ENCODE measurements around the gene TRAPPC5.
"Not testable (repeated sequence)": the region's sequence is repeated elsewhere in the genome, so short reads cannot be mapped to it uniquely, and the experiment has no call there.

TRAPPC5 gene

DNA sequence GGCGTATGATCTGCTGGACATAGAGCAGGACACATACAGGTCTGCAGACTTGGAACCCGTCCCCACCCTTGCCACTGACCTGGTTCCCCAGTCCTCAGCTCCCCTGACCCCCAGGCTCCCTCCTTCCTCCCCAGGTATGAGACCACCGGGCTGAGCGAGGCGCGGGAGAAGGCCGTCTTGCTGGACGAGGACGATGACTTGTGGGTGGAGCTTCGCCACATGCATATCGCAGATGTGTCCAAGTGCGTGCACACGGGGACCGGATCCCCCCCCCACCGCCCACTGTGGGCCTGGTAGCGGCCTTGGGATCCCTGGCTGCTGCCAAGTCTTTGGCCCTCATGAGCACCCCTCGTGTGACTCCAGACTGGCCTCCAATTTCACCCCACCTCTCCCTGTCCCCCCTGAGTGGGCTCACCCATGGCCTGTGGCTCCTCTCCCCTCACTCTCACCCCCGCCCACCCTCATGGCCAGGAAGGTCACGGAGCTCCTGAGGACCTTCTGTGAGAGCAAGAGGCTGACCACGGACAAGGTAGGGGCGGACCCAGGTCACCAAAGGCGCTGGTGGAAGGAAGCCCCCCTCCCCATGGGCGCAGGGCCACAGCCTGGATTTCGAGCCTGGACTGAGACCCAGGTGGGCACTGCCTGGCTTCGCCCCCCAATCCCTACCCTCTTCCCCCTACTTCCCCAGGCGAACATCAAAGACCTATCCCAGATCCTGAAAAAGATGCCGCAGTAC, 38.2 kb upstream of the TRAPPC5 start:
- peaks cover 5% of the 10 kb centered on the region for H3K36me3 Mint-ChIP-seq
- peaks cover 18% of the 10 kb centered on the region for H3K4me1 Mint-ChIP-seq (ENCODE audit: low read depth)
- no peak overlapping the region for H3K27ac Mint-ChIP-seq

DNA sequence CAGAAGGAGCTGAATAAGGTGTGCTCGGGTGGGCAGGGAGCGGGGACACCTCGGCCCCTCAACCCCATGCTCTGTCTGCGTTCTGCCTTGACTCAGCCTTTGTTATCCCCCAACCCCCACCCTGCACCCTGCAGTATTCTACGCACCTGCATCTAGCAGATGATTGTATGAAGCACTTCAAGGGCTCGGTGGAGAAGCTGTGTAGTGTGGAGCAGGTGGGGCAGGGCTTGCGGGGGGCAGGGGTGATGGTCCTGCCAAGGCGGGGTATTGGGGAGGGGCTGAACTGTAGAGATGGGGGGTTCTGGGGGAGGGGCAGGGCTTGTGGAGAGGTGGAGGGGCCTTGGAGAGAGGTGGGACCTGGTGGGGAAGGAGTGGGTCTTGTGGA, 37.6 kb upstream of the TRAPPC5 start:
- Mint-ChIP-seq H3K9me3 (ENCODE audit: low read depth) (no peaks in the 10 kb centered on the region), H3K36me3 (peaks cover 5% of the 10 kb centered on the region), H3K27ac (no peak overlapping the region), H3K4me3 (no peak overlapping the region), H3K4me1 (ENCODE audit: low read depth) (peaks cover 15% of the 10 kb centered on the region), H3K27me3 (no peaks in the 10 kb centered on the region)

More for the DNA sequence above, 38.2 kb upstream of the TRAPPC5 start:
- H3K4me3 Mint-ChIP-seq = no peak overlapping the region
- H3K9me3 Mint-ChIP-seq (ENCODE audit: low read depth) = no peaks in the 10 kb centered on the region
- no peaks in the 10 kb centered on the region for H3K27me3 Mint-ChIP-seq

- not testable (repeated sequence) for H3K9me3 Mint-ChIP-seq (ENCODE audit: low read depth); H3K27ac Mint-ChIP-seq; H3K36me3 Mint-ChIP-seq; H3K4me3 Mint-ChIP-seq; H3K27me3 Mint-ChIP-seq
- H3K4me1 Mint-ChIP-seq (ENCODE audit: low read depth) = peaks cover 14% of the 10 kb centered on the region
These were observed 36.7 kb upstream of the TRAPPC5 start for GRCh38 chr19:7643629-7644549.

GRCh38 chr19:7644550-7644877, 36.1 kb upstream of the TRAPPC5 start:
- H3K36me3 Mint-ChIP-seq = peaks cover 5% of the 10 kb centered on the region
- no peak overlapping the region for H3K27ac Mint-ChIP-seq
- H3K9me3 Mint-ChIP-seq (ENCODE audit: low read depth) = no peaks in the 10 kb centered on the region
- H3K4me1 Mint-ChIP-seq (ENCODE audit: low read depth) = peaks cover 10% of the 10 kb centered on the region
- H3K27me3 Mint-ChIP-seq = no peaks in the 10 kb centered on the region
- no peak overlapping the region for H3K4me3 Mint-ChIP-seq

DNA sequence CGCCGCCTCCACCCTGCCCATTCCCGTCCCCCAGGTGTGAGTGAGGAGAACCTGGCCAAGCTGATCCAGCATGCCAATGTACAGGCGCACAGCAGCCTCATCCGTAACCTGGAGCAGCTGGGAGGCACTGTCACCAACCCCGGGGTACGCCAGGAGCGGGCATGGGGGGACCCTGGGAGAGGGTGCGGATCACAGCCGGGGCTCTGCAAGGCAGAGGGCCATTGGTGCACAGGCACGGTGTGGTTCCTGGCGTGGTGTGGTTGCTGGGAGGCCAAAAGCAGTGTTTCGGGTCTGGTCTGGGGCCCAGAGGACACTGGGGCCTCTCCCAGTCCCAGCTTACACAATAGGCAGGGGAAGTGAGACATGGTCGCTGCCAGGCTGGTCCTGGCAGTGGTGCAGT, 35.5 kb upstream of the TRAPPC5 start:
- Mint-ChIP-seq H3K9me3 (ENCODE audit: low read depth) (no peaks in the 10 kb centered on the region), H3K27me3 (no peaks in the 10 kb centered on the region), H3K27ac (no peak overlapping the region), H3K4me1 (ENCODE audit: low read depth) (peaks cover 3% of the 10 kb centered on the region), H3K4me3 (no peak overlapping the region), H3K36me3 (no peaks in the 10 kb centered on the region)

DNA sequence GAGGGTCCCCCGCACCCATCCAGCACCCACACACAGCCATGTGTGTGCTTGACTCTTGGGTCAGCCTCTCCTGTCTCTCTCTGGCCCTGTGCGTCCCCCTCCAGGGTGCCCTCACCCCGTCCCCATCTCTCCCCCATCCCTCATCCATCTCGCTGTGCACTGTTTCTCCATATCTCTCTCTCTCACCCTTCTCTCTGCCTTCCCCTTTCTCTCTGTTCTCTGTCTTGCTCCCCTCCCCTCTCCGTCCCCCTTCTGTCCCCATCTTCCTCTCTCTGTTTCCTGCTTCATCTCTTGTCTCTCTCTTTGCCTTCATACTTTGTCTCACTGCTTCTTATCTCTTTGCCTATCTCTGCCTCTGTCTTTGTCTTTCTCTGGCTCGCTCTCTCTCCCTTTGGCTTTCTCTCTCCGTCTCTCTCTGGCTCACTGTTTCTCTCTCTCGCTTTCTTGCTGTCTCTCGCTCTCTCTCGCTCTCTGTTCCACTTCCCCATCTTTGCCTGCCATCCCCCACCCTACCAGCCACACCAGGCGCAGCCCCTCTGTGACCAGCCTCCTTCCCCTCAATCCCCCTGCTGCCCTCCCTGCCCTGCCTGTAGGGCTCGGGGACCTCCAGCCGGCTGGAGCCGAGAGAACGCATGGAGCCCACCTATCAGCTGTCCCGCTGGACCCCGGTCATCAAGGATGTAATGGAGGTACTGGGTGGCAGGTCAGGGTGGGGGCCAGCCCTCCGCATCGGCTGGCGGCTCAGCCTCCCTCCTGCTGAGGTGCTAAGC, 34.8 kb upstream of the TRAPPC5 start:
- no peaks in the 10 kb centered on the region for H3K27me3 Mint-ChIP-seq
- no peaks in the 10 kb centered on the region for H3K36me3 Mint-ChIP-seq
- no peak overlapping the region for H3K27ac Mint-ChIP-seq
- H3K9me3 Mint-ChIP-seq (ENCODE audit: low read depth) = no peaks in the 10 kb centered on the region
- H3K4me1 Mint-ChIP-seq (ENCODE audit: low read depth) = no peaks in the 10 kb centered on the region
- no peak overlapping the region for H3K4me3 Mint-ChIP-seq

- Mint-ChIP-seq H3K27me3 (no peaks in the 10 kb centered on the region), H3K9me3 (ENCODE audit: low read depth) (no peaks in the 10 kb centered on the region), H3K4me3 (no peak overlapping the region), H3K27ac (no peak overlapping the region), H3K4me1 (ENCODE audit: low read depth) (no peaks in the 10 kb centered on the region), H3K36me3 (no peaks in the 10 kb centered on the region)
These were observed 34.3 kb upstream of the TRAPPC5 start for GRCh38 chr19:7646426-7646700.

DNA sequence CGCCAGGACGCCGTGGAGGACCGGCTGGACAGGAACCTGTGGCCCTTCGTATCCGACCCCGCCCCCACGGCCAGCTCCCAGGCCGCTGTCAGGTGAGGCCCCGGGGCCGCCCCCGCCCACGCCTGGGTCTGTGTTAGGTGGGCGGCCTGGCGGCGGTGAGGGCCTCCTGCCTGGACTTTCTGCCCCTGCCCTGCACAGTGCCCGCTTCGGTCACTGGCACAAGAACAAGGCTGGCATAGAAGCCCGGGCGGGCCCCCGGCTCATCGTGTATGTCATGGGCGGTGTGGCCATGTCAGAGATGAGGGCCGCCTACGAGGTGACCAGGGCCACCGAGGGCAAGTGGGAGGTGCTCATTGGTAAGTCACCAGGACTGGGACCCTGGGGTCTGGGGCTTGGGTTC, 33.5 kb upstream of the TRAPPC5 start:
- H3K27me3 Mint-ChIP-seq = no peaks in the 10 kb centered on the region

GRCh38 chr19:7648265-7649014, 32.2 kb upstream of the TRAPPC5 start:
- Mint-ChIP-seq H3K27ac (no peak overlapping the region), H3K4me3 (no peak overlapping the region), H3K4me1 (ENCODE audit: low read depth) (peaks cover 8% of the 10 kb centered on the region), H3K9me3 (ENCODE audit: low read depth) (no peaks in the 10 kb centered on the region), H3K27me3 (no peaks in the 10 kb centered on the region), H3K36me3 (no peaks in the 10 kb centered on the region)

More for the DNA sequence above, 33.5 kb upstream of the TRAPPC5 start:
- Mint-ChIP-seq H3K36me3 (no peaks in the 10 kb centered on the region), H3K4me1 (ENCODE audit: low read depth) (peaks cover 3% of the 10 kb centered on the region), H3K9me3 (ENCODE audit: low read depth) (no peaks in the 10 kb centered on the region), H3K27ac (no peak overlapping the region), H3K4me3 (no peak overlapping the region)

- Mint-ChIP-seq H3K27ac (no peak overlapping the region), H3K27me3 (no peaks in the 10 kb centered on the region), H3K4me1 (ENCODE audit: low read depth) (peaks cover 8% of the 10 kb centered on the region), H3K9me3 (ENCODE audit: low read depth) (no peaks in the 10 kb centered on the region), H3K36me3 (no peaks in the 10 kb centered on the region), H3K4me3 (no peak overlapping the region)
These were observed 30.5 kb upstream of the TRAPPC5 start for GRCh38 chr19:7650148-7650547.

- Mint-ChIP-seq H3K36me3 (no peaks in the 10 kb centered on the region), H3K4me1 (ENCODE audit: low read depth) (peaks cover 10% of the 10 kb centered on the region), H3K27ac (no peak overlapping the region), H3K27me3 (no peaks in the 10 kb centered on the region), H3K4me3 (peak overlapping the region; percentile 76), H3K9me3 (ENCODE audit: low read depth) (no peaks in the 10 kb centered on the region)
These were observed 28.5 kb upstream of the TRAPPC5 start for GRCh38 chr19:7652061-7652641.

DNA sequence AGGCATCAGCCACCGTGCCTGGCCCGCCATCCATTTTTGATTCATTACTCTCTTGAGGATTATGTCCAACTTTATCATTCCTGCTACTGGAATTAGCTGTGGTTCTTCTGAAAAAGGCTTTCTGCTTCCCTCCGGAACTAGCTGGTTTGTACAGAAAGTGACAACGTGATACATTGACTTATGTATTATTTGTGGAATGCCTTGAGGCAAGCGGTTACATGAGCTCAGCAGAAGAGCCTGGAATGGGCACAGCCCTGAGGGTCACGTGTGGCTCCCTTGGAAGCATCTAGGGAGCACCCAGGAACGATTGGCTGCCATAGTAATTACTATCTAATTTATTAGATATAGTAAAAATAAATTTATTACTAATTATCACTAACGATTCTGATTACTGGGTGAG, 26.2 kb upstream of the TRAPPC5 start:
- Mint-ChIP-seq H3K4me1 (ENCODE audit: low read depth) (peaks cover 23% of the 10 kb centered on the region), H3K4me3 (no peak overlapping the region), H3K27ac (no peak overlapping the region), H3K27me3 (no peaks in the 10 kb centered on the region), H3K36me3 (no peaks in the 10 kb centered on the region), H3K9me3 (ENCODE audit: low read depth) (no peaks in the 10 kb centered on the region)

- H3K36me3 Mint-ChIP-seq = no peaks in the 10 kb centered on the region
- H3K4me3 Mint-ChIP-seq = no peak overlapping the region
- H3K9me3 Mint-ChIP-seq (ENCODE audit: low read depth) = no peaks in the 10 kb centered on the region
- no peaks in the 10 kb centered on the region for H3K27me3 Mint-ChIP-seq
- no peak overlapping the region for H3K27ac Mint-ChIP-seq
- peaks cover 23% of the 10 kb centered on the region for H3K4me1 Mint-ChIP-seq (ENCODE audit: low read depth)
These were observed 25.1 kb upstream of the TRAPPC5 start for GRCh38 chr19:7655581-7655980.

- no peak overlapping the region for H3K4me3 Mint-ChIP-seq
- no peaks in the 10 kb centered on the region for H3K9me3 Mint-ChIP-seq (ENCODE audit: low read depth)
- H3K4me1 Mint-ChIP-seq (ENCODE audit: low read depth) = peaks cover 19% of the 10 kb centered on the region
- no peaks in the 10 kb centered on the region for H3K36me3 Mint-ChIP-seq
- H3K27me3 Mint-ChIP-seq = no peaks in the 10 kb centered on the region
- no peak overlapping the region for H3K27ac Mint-ChIP-seq
These were observed 23.4 kb upstream of the TRAPPC5 start for GRCh38 chr19:7657131-7657751.
